SU-DHL-6 (cell line): ENCODE measurements around the gene CA7.

Source experiments
- H2AFZ ChIP-seq: fragments of 200-600 bp; sonication (generic); 2 replicates; pipeline ENCODE4 v1.6.1; 2014; ENCODE audit warnings: low read depth, mild to moderate bottlenecking, moderate library complexity, mixed read lengths, antibody characterized with exemption, low read length; ENCODE audit not compliant: severe bottlenecking
- H3F3A ChIP-seq: fragments of 200-600 bp; shearing (Covaris generic); 2 replicates; pipeline ENCODE4 v1.6.0; 2016; ENCODE audit warnings: antibody characterized with exemption, mild to moderate bottlenecking; ENCODE audit not compliant: insufficient read depth
- H3K27ac ChIP-seq: fragments of 200-600 bp; sonication (generic); 2 replicates; pipeline ENCODE4 v1.5.1; 2016; ENCODE audit warnings: low read depth, mild to moderate bottlenecking, low read length, moderate library complexity, mixed read lengths
- H3K27me3 ChIP-seq: fragments of 200-600 bp; sonication (generic), shearing (Covaris generic); 2 replicates; pipeline ENCODE4 v1.6.0; 2014; ENCODE audit warnings: mild to moderate bottlenecking, low read length
- H3K36me3 ChIP-seq: fragments of 200-600 bp; sonication (generic); 2 replicates; pipeline ENCODE4 v1.6.1; 2014; ENCODE audit warnings: mild to moderate bottlenecking, low read length, mixed read lengths
- H3K4me2 ChIP-seq: fragments of 300-600, 200-600 bp; shearing (Covaris generic), sonication (generic); 2 replicates; pipeline ENCODE4 v1.6.0; 2014; ENCODE audit warnings: low read length, low read depth, mild to moderate bottlenecking; ENCODE audit not compliant: poor library complexity, severe bottlenecking
- H3K4me3 ChIP-seq: fragments of 200-600 bp; sonication (generic); 2 replicates; pipeline ENCODE4 v1.5.1; 2014; ENCODE audit warnings: antibody characterized with exemption, low read length, mild to moderate bottlenecking, mixed read lengths; ENCODE audit not compliant: insufficient read depth, poor library complexity, severe bottlenecking
- H3K79me2 ChIP-seq: fragments of 200-600 bp; sonication (generic); 2 replicates; pipeline ENCODE4 v1.6.1; 2014; ENCODE audit warnings: mild to moderate bottlenecking, low read length, moderate library complexity; ENCODE audit not compliant: insufficient read depth
- H3K9ac ChIP-seq: fragments of 200-600 bp; sonication (generic); 2 replicates; pipeline ENCODE4 v1.7.0; 2014; ENCODE audit warnings: mild to moderate bottlenecking, low read length
- H3K9me2 ChIP-seq: fragments of 200-600 bp; sonication (generic); replicated peaks from 2 replicates; pipeline ENCODE4 v1.6.1; 2014; ENCODE audit warnings: low read length; ENCODE audit not compliant: insufficient read depth
- H3K9me3 ChIP-seq: fragments of 200-600 bp; sonication (generic); 2 replicates; pipeline ENCODE4 v1.6.1; 2014; ENCODE audit warnings: low read length, mixed read lengths; ENCODE audit not compliant: insufficient read depth
- H4K20me1 ChIP-seq: fragments of 200-600 bp; sonication (generic); 2 replicates; pipeline ENCODE4 v1.6.1; 2014; ENCODE audit warnings: low read depth, mild to moderate bottlenecking, antibody characterized with exemption, low read length, moderate library complexity, mixed read lengths
- EZH2phosphoT487 ChIP-seq: fragments of 200-600 bp; sonication (generic), shearing (Covaris generic); conservative IDR thresholded peaks from 2 replicates; pipeline ENCODE4 v1.6.1; 2018; ENCODE audit warnings: mild to moderate bottlenecking, antibody characterized with exemption, low read length, moderate library complexity, mixed read lengths
- TF ChIP-seq, protein P1 (sequence below): fragments of 200-600 bp; sonication (generic); IDR thresholded peaks from one replicate; pipeline ENCODE4 v1.5.1; 2017; ENCODE audit warnings: antibody characterized with exemption, mild to moderate bottlenecking, low read length, moderate library complexity; ENCODE audit not compliant: insufficient read depth, poor library complexity, severe bottlenecking

Gene CA7

DNA sequence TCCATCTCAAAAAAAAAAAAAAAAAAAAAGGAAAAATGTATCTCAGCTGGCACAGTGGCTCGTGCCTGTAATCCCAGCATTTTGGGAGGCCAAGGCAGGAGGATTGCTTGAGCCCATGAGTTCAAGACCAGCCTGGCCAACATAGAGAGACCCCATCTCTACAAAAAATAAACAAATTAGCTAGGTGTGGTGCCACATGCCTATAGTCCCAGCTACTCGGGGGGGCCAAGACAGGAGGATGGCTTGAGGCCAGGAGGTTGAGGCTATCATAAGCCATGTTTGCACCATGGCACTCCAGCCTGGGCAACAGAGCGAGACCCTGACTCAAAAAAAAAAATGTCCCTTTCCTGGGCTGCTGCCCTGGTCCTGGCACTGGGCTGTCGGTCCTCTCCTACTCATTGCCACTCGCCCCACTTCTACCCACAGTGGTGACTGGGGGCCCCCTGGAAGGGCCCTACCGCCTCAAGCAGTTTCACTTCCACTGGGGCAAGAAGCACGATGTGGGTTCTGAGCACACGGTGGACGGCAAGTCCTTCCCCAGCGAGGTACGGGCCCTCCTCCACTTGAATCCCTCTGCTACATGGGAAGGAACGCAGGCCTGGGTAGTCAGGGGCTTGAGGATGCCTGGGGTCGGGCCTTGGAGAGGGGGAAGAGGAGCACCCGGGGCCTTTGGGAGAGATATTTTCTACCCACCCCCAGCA is 6.1 kb downstream of the CA7 start:
- no peaks in the 10 kb centered on the region for H3K9me2 ChIP-seq
- H3K79me2 ChIP-seq: no peaks in the 10 kb centered on the region
- H3K9me3 ChIP-seq: no peaks in the 10 kb centered on the region
- no peak overlapping the region for H3K27ac ChIP-seq
- H3F3A ChIP-seq: no peaks in the 10 kb centered on the region
- no peaks in the 10 kb centered on the region for H3K27me3 ChIP-seq
- no peaks in the 10 kb centered on the region for H3K36me3 ChIP-seq
- H3K9ac ChIP-seq: no peak overlapping the region
- H4K20me1 ChIP-seq: no peaks in the 10 kb centered on the region
- TF ChIP-seq EZH2phosphoT487: no peak
- TF ChIP-seq, protein P1, sequence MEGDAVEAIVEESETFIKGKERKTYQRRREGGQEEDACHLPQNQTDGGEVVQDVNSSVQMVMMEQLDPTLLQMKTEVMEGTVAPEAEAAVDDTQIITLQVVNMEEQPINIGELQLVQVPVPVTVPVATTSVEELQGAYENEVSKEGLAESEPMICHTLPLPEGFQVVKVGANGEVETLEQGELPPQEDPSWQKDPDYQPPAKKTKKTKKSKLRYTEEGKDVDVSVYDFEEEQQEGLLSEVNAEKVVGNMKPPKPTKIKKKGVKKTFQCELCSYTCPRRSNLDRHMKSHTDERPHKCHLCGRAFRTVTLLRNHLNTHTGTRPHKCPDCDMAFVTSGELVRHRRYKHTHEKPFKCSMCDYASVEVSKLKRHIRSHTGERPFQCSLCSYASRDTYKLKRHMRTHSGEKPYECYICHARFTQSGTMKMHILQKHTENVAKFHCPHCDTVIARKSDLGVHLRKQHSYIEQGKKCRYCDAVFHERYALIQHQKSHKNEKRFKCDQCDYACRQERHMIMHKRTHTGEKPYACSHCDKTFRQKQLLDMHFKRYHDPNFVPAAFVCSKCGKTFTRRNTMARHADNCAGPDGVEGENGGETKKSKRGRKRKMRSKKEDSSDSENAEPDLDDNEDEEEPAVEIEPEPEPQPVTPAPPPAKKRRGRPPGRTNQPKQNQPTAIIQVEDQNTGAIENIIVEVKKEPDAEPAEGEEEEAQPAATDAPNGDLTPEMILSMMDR: no peak
- no peak overlapping the region for H3K4me2 ChIP-seq
- no peak overlapping the region for H2AFZ ChIP-seq
- no peak overlapping the region for H3K4me3 ChIP-seq

DNA sequence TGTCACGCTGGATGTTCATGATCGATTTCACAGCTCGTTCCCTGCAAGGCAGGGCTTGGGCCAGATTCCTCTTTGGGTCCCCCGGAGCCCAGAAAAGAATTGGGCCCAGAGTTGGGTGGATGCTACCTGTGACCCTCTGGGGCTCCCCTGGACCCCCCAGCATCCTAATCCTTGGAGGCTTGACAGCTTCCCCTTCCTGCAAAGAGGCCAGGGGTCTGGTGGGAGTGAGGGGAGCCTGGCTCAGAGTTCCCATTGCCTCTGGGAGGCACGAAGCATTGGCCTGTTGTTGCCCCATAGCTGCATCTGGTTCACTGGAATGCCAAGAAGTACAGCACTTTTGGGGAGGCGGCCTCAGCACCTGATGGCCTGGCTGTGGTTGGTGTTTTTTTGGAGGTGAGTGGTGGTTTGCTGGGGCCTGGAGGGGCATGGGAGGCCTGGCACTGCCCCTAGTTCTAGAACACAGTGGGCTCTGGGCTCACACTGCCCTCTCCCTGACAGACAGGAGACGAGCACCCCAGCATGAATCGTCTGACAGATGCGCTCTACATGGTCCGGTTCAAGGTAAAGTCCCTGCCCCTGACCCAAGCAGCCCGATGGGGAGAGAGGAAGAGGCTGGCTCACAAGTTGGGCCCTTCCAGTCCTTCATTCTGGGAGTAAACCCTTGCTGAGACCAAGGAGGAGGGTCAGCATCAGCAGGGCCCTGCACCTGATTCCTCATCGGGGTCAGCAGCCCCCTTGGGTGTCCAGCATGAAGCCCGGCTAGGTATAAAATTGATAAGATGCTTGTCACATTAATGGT is 7.2 kb downstream of the CA7 start:
- no peak overlapping the region for H2AFZ ChIP-seq
- no peaks in the 10 kb centered on the region for H3K9me2 ChIP-seq
- no peaks in the 10 kb centered on the region for H3K36me3 ChIP-seq
- no peak overlapping the region for H3K4me3 ChIP-seq
- H3K27me3 ChIP-seq: no peaks in the 10 kb centered on the region
- no peaks in the 10 kb centered on the region for H3F3A ChIP-seq
- H3K79me2 ChIP-seq: no peaks in the 10 kb centered on the region
- H4K20me1 ChIP-seq: no peaks in the 10 kb centered on the region
- H3K4me2 ChIP-seq: no peak overlapping the region
- H3K9me3 ChIP-seq: no peaks in the 10 kb centered on the region
- TF ChIP-seq, protein P1: no peak
- TF ChIP-seq EZH2phosphoT487: no peak
- H3K27ac ChIP-seq: no peak overlapping the region
- no peak overlapping the region for H3K9ac ChIP-seq

DNA sequence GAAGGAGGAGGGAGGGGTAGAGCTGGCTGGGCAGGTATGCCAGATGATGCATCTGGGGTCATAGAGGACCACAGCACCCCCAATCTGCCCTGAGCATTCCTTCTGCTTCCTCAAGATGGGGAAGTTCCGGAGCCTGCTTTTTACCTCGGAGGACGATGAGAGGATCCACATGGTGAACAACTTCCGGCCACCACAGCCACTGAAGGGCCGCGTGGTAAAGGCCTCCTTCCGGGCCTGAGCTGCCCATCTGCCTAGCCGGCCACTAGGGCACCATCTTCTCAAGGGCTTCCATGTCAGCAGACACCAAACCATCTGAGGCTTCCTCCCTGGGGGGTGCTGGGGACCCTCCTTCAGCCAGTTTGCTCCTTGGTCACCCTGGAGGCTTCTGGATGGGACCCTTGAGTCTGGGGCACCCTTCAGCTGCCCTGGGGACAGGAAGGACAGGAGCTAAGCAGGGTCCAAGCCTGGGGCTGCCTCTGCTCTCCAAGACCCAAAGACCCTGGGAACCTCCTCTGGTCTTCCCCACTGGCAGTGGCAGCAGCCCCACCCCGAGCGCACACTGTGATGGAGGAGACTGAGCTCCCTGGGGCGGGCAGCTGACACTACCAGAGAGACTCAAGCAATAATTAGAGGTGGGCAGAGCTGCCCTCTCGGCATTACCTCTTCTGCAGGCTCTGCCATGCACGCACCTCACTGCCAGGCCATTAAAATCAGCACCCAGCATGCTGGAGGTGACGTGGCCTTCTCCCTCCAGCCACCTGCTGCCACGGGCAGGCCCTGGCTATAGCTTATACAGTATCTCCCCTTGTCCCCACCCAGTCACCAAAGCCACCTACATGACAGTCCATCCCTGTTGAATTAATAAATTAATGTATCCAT is 9.3 kb downstream of the CA7 start:
- H2AFZ ChIP-seq: no peak overlapping the region

More for the DNA sequence above, 9.3 kb downstream of the CA7 start:
- H3F3A ChIP-seq: no peaks in the 10 kb centered on the region
- no peaks in the 10 kb centered on the region for H3K9me3 ChIP-seq
- no peaks in the 10 kb centered on the region for H3K36me3 ChIP-seq
- H3K79me2 ChIP-seq: no peaks in the 10 kb centered on the region
- H3K27ac ChIP-seq: no peak overlapping the region
- no peak for TF ChIP-seq EZH2phosphoT487
- no peak overlapping the region for H3K4me3 ChIP-seq
- H4K20me1 ChIP-seq: no peaks in the 10 kb centered on the region
- H3K4me2 ChIP-seq: no peak overlapping the region
- no peaks in the 10 kb centered on the region for H3K27me3 ChIP-seq
- H3K9me2 ChIP-seq: no peaks in the 10 kb centered on the region
- H3K9ac ChIP-seq: no peak overlapping the region
